HS-27A (cell line): ENCODE measurements around the gene TANC1.

Experiments used
- DNase-seq: peaks from one replicate; pipeline ENCODE4 v3.0.0-alpha.2; 2012; ENCODE audit warnings: low read depth, missing footprints

TANC1 gene

DNA sequence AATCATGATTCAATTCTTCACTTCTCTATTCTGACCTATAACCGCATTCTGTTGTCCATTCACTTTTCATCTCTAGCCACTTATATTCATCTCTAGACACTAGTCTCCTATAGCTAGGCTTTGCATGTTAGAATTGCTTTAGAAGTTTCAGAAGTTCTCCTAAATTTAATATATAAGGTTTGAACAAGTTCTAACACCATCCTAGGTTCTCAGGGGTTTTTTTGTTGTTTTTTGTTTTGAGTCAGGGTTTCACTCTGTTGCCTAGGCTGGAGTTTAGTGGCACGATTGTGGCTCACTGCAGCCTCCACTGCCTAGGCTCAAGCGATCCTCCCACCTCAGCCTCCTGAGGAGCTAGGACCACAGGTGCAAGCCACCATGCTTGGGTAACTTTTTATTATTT, 298.1 kb downstream of the TANC1 start:
- DNase-seq, result no peak

DNA sequence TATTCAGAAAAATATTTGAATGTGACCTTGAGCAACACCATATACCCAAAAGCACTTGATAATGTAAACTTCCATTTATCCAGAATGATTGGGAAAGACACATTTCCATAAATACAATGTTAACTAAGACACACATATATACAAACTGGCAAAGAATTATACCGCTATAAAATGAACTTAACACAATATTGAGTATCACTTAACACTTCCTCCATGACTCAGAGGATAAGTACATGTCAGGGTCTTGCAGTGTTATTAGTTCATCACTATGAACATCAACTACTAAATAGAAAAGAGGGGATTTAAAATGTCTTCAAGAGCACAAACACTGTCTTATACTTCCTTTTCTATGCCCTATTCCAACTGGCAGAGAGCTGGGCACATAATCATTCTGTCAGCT, 299.5 kb downstream of the TANC1 start:
- no peak for DNase-seq

DNA sequence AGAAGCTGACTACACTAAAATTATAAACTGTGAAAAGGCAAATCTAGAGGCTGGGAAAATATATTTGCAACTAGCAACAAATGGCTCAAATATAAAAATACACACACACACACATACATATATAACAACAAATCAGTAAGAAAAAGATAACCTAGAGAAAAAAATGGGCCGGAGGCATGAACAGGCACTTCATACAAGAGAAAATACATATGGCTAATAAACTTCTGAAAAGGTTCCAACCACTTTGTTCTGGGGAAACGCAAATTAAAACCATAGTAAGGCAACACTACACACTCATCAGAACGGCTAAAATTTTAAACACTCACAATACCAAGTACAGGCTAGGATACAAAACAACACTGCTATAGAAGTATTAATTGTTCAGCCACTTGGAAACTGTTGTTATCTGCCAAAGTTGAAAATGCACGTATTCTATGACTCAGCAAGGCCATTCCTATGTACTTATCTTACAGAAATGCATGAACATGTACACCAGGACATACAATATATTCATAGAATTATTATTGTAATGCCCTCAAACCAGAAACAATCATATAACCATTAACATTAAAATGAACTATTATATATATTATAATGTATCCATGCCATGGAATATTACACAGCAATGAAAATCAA, 302.4 kb downstream of the TANC1 start:
- no peak for DNase-seq

DNA sequence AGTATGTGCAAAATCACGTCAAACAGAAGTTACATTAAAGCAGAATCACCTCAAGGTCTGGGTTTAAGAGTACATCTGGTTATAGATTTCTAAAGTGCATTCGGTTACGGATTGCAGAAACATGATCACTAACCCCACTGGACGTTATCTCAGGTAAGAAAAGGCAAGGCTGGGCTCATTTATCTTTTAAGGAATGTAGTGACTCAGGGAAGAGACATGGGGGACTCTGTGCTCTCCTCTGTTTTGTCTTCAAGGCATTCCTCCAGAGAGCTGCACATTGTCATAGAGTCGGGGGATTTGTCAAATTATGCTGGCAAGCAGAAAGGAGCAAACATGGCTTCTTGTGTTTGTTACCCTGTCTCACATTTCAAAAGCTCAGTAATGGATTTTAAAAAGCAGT, 303.7 kb downstream of the TANC1 start:
- DNase-seq, result no peak

DNA sequence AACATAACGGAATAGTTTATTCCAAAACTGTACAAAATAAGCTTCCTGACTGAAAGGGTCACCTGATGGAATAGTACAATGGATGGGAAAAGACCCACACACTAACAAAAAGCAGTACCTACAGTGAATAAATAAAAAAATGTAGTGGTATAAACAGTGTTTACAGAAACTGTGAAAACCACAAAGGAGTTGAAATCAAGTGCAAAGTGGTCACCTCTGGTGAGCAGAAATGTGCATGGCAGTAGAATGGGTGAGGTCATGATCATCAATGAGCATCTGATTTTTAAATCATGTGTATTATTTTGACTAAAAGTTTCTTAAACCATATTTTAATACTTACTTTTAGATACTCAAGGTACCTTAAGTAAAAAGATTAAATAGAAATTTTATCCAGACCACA, 306.7 kb downstream of the TANC1 start:
- no peak for DNase-seq

DNA sequence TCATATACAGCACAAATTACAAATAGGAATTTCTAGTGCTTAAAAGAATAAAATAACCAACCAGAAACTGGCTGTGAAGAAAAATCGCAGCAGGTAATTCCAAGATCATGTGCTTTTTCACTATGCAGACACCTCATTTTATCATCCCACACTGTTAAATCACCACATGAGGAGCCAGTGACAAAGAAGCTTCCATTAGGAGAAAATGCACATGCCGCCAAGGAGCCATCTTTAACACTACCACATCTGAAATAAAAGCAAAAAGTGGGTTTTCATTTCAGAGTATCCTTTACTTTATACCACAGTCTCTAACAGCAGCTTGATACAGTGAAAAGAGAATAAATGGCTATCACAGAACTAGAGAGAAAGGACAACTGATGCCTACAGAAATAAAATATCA, 311.3 kb downstream of the TANC1 start:
- DNase-seq, result no peak

DNA sequence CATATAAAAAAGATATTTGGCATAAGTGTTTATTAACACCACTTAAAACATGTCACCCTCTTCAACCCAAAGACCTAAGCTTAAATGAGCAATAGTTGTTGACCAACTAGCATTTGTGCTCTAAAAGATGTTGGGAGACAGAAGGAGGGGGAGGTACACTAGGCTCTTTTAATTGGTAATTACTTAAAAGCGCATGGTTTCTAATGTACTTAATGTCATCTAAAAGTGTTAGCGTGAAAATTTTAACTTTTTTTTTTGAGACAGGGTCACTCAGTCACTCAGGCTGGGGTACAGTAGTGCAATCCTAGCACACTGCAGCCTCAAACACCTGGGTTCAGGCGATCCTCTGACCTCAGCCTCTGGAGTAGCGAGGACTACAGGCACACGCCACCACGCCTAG, 312.6 kb downstream of the TANC1 start:
- DNase-seq, result no peak
